Ovary (tissue), 3 donors: ENCODE measurements around the gene PTDSS2.
"Not testable (repeated sequence)": the region's sequence is repeated elsewhere in the genome, so short reads cannot be mapped to it uniquely, and the experiment has no call there.

ENCODE experiments used
- CTCF ChIP-seq, 3 donors: fragments of 450-650 bp in 2 of 3; fragments of 200-600 bp in 1 of 3; IDR thresholded peaks; one replicate each; pipeline versions ENCODE4 v1.5.1 to v1.8.0; 2016 to 2022; ENCODE audit warnings: antibody characterized with exemption in 3 of 3, mild to moderate bottlenecking in 1 of 3
- EP300 ChIP-seq: sonication (generic); formaldehyde crosslinking; IDR thresholded peaks from one replicate; pipeline ENCODE4 v1.6.1; 2017; ENCODE audit warnings: antibody characterized with exemption
- POLR2A ChIP-seq: fragments of 450-650 bp; IDR thresholded peaks from one replicate; pipeline ENCODE4 v1.6.1; 2017; ENCODE audit warnings: antibody characterized with exemption, mild to moderate bottlenecking, moderate library complexity
- donor health status: DM: no; HTN: no; CAD: no.

DNA sequence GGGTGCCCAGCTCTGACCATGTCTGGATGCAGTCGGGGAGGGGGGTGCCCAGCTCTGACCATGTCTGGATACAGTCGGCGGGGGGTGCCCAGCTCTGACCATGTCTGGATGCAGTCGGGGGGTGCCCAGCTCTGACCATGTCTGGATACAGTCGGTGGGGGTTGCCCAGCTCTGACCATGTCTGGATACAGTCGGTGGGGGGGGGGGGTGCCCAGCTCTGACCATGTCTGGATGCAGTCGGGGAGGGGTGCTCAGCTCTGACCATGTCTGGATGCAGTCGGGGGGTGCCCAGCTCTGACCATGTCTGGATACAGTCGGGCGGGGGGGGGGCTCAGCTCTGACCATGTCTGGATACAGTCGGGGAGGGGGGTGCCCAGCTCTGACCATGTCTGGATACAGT, 38.6 kb upstream of the PTDSS2 start:
- TF ChIP-seq CTCF (IDR thresholded peaks at IDR 0.05); EP300; POLR2A: not testable (repeated sequence)
